GM11168 (cell line): ENCODE measurements around the gene C2orf78.
"Not testable (repeated sequence)": the region's sequence is repeated elsewhere in the genome, so short reads cannot be mapped to it uniquely, and the experiment has no call there.

Source experiments
- in situ Hi-C: fragments of 300-500 bp; cut with MboI; formaldehyde crosslinking; loops from one replicate; pipeline ENCODE4 v1.12.0; 2022; ENCODE audit warnings: low sequenced_read_pairs; ENCODE audit not compliant: unreplicated experiment

The C2orf78 gene

GRCh38 chr2:73783883-73784282, at the start of gene C2orf78:
Gene C2orf78, plus strand, starts transcription at chr2:73784183. Its CDS starts 127 bp downstream, at chr2:73784310.
- in situ Hi-C loops: not testable (repeated sequence)

- in situ Hi-C loops: no loop called here
Measured at GRCh38 chr2:73736378-73736777, 47.6 kb upstream of the C2orf78 start.

GRCh38 chr2:73736855-73737779, 46.9 kb upstream of the C2orf78 start, which contains the start of gene TPRKB:
Gene TPRKB, minus strand, starts transcription at chr2:73737345. Its CDS starts 2,776 bp downstream, at chr2:73734569.
- in situ Hi-C loops: no loop called here

- in situ Hi-C loops: no loop called here
Measured at GRCh38 chr2:73739101-73739500, 44.9 kb upstream of the C2orf78 start.

GRCh38 chr2:73740767-73741166, 43.2 kb upstream of the C2orf78 start:
- in situ Hi-C loops: no loop called here

GRCh38 chr2:73746015-73746876, 37.7 kb upstream of the C2orf78 start:
- in situ Hi-C loops: no loop called here

- in situ Hi-C loops: no loop called here
Measured at GRCh38 chr2:73746877-73747208, 37.1 kb upstream of the C2orf78 start.

GRCh38 chr2:73749314-73749713, 34.7 kb upstream of the C2orf78 start:
- in situ Hi-C loops: no loop called here

GRCh38 chr2:73754332-73754731, 29.7 kb upstream of the C2orf78 start:
- in situ Hi-C loops: not testable (repeated sequence)

GRCh38 chr2:73759285-73759764, 24.7 kb upstream of the C2orf78 start:
- in situ Hi-C loops: no loop called here

GRCh38 chr2:73759904-73760303, 24.1 kb upstream of the C2orf78 start:
- in situ Hi-C loops: no loop called here

GRCh38 chr2:73762571-73762970, 21.4 kb upstream of the C2orf78 start:
- in situ Hi-C loops: no loop called here

- in situ Hi-C loops: no loop called here
Measured at GRCh38 chr2:73764945-73765344, 19.0 kb upstream of the C2orf78 start.

GRCh38 chr2:73766349-73766748, 17.6 kb upstream of the C2orf78 start:
- in situ Hi-C loops: no loop called here

- in situ Hi-C loops: no loop called here
Measured at GRCh38 chr2:73766994-73767393, 17.0 kb upstream of the C2orf78 start.

GRCh38 chr2:73770725-73771124, 13.3 kb upstream of the C2orf78 start:
- in situ Hi-C loops: no loop called here

- in situ Hi-C loops: no loop called here
Measured at GRCh38 chr2:73772819-73773218, 11.2 kb upstream of the C2orf78 start.

GRCh38 chr2:73776381-73776780, 7.6 kb upstream of the C2orf78 start:
- in situ Hi-C loops: no loop called here

GRCh38 chr2:73776869-73777519, 7.0 kb upstream of the C2orf78 start:
- in situ Hi-C loops: no loop called here

- in situ Hi-C loops: not testable (repeated sequence)
Measured at GRCh38 chr2:73778867-73779466, 5.0 kb upstream of the C2orf78 start.
